ENCODE results near the gene HACE1.
"Not testable (repeated sequence)": the region's sequence is repeated elsewhere in the genome, so short reads cannot be mapped to it uniquely, and the experiment has no call there.

The HACE1 gene

GRCh38 chr6:104828478-104828877 lies 31.2 kb downstream of the HACE1 start:
- DNase-seq (ENCODE audit: low spot score): no peak

- DNase-seq (ENCODE audit: low spot score): not testable (repeated sequence)
Observed at GRCh38 chr6:104820820-104821219, 38.9 kb downstream of the HACE1 start.

GRCh38 chr6:104816125-104816524 lies 43.6 kb downstream of the HACE1 start:
- no peak for DNase-seq (ENCODE audit: low spot score)

GRCh38 chr6:104814743-104815142 lies 45.0 kb downstream of the HACE1 start:
- no peak for DNase-seq (ENCODE audit: low spot score)

- no peak for DNase-seq (ENCODE audit: low spot score)
Observed at GRCh38 chr6:104813552-104813951, 46.2 kb downstream of the HACE1 start.

- DNase-seq (ENCODE audit: low spot score): no peak
Observed at GRCh38 chr6:104809116-104809515, 50.6 kb downstream of the HACE1 start.

- not testable (repeated sequence) for DNase-seq (ENCODE audit: low spot score)
Observed at GRCh38 chr6:104805335-104805734, 54.4 kb downstream of the HACE1 start.

- DNase-seq (ENCODE audit: low spot score): no peak
Observed at GRCh38 chr6:104799134-104799657, 60.5 kb downstream of the HACE1 start.

- no peak for DNase-seq (ENCODE audit: low spot score)
Observed at GRCh38 chr6:104796031-104796785, 63.5 kb downstream of the HACE1 start.

- DNase-seq (ENCODE audit: low spot score): no peak
Observed at GRCh38 chr6:104795363-104795762, 64.4 kb downstream of the HACE1 start.

GRCh38 chr6:104789770-104790190 lies 69.9 kb downstream of the HACE1 start:
- peak; percentile 11 for DNase-seq (ENCODE audit: low spot score)

- no peak for DNase-seq (ENCODE audit: low spot score)
Observed at GRCh38 chr6:104788400-104788799, 71.3 kb downstream of the HACE1 start.

- DNase-seq (ENCODE audit: low spot score): no peak
Observed at GRCh38 chr6:104787305-104787704, 72.4 kb downstream of the HACE1 start.

- DNase-seq (ENCODE audit: low spot score): no peak
Observed at GRCh38 chr6:104784884-104785283, 74.8 kb downstream of the HACE1 start.

- DNase-seq (ENCODE audit: low spot score): no peak
Observed at GRCh38 chr6:104771258-104771832, 88.4 kb downstream of the HACE1 start.

- no peak for DNase-seq (ENCODE audit: low spot score)
Observed at GRCh38 chr6:104768906-104769305, 90.8 kb downstream of the HACE1 start.

- no peak for DNase-seq (ENCODE audit: low spot score)
Observed at GRCh38 chr6:104766595-104766994, 93.1 kb downstream of the HACE1 start.

- no peak for DNase-seq (ENCODE audit: low spot score)
Observed at GRCh38 chr6:104754788-104755409, 104.8 kb downstream of the HACE1 start.

- DNase-seq (ENCODE audit: low spot score): no peak
Observed at GRCh38 chr6:104753251-104753650, 106.5 kb downstream of the HACE1 start.

- DNase-seq (ENCODE audit: low spot score): no peak
Observed at GRCh38 chr6:104750449-104750848, 109.3 kb downstream of the HACE1 start.

GRCh38 chr6:104739124-104739523 lies 120.6 kb downstream of the HACE1 start:
- DNase-seq (ENCODE audit: low spot score): not testable (repeated sequence)

GRCh38 chr6:104737567-104737966 lies 122.2 kb downstream of the HACE1 start:
- not testable (repeated sequence) for DNase-seq (ENCODE audit: low spot score)

GRCh38 chr6:104736545-104736944 lies 123.2 kb downstream of the HACE1 start:
- DNase-seq (ENCODE audit: low spot score): no peak
